ENCODE data around the gene MICAL2.

Gene MICAL2

DNA sequence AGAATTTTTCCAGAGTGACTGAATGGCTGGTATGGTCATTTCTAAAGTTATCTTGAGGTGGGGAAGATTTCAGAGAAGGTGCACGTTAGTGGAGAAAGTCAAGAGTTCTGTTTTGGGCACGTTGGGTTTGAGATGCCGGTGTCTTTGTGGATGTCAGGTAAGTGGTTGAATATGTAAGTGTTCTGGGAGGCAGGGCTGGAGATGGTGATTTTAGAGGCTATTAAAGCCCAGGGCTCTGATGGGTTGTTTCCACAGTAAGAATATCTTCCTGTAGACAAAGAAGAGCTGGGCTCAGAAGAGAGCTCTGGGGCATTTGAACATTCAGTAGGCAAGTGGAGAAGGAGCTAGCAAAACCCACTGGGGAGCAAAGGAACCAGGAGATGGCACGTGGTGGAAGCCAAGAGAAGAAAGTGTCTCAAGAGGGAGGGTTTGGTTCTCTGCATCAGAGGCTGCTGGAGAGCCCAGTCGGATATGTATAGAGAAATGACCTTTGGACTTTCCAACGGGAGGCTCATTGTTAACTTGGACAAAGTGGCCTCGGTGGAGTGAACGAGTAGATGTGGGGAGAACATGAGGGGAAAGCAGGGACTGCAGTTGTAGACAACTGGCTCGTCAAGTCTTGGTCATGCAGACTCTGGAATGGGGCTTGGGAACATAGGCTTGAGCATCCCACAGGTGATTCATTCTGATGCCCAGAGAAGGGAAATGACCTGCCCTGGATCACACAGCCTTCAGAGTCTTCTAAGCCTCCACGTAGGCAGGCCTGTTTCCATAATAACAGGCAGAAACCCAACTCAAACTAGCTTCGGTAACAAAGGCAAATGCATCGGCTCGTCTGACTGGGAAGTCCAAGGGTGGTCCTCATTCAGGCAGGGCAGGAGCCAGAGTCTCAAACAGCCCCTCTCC lies 168.6 kb downstream of the MICAL2 start:
- DNase-seq: no peak

DNA sequence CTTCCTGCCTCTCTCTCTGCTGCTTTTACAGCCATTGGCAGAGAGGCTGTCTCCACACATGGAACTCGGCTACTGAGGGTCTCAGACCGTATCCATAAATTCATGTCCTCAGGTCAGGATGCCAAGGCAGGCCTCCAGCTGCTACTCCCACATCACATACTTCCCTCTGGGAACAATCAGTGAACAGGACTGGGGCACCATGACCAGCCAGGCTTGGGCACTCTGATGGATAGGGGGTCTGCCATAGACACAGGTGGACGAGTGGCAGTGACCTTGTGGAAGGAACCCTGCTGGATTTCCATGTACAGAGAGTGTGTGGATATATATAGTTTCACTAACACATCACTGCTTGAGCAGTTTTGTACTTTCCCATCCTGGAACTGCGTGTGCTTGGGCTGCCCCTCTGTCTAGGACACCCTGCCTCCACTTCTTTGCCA lies 169.3 kb downstream of the MICAL2 start:
- DNase-seq: no peak

DNA sequence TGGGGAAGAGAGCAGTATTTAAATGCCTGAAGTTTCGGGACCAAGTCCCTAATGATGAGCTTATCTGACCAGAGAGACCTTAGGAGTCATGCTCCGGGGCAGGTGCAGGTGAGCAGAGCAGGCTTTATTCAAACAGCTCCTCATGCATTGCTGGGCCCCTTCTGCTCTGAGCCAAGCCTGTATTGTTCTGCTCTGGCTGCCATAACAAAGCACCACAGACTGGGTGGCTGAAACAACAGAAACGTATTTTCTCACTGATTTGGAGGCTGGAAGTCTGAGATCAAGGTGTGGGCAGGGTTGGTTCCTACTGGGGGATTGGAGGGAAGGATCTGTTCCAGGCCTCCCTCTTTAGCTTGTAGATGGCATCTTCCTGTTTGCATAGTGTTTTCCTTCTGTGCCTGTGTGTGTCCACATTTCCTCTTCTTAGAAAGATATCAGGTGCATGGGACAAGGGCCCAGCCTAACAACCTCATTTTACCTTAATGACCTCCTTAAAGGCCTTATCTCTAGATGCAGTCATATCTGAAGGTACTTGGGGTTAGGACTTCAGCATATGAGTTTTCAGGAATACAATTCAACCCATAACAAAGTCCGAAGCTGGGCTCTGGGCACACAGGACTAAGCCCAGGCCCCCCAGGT lies 169.9 kb downstream of the MICAL2 start:
- DNase-seq: no peak

DNA sequence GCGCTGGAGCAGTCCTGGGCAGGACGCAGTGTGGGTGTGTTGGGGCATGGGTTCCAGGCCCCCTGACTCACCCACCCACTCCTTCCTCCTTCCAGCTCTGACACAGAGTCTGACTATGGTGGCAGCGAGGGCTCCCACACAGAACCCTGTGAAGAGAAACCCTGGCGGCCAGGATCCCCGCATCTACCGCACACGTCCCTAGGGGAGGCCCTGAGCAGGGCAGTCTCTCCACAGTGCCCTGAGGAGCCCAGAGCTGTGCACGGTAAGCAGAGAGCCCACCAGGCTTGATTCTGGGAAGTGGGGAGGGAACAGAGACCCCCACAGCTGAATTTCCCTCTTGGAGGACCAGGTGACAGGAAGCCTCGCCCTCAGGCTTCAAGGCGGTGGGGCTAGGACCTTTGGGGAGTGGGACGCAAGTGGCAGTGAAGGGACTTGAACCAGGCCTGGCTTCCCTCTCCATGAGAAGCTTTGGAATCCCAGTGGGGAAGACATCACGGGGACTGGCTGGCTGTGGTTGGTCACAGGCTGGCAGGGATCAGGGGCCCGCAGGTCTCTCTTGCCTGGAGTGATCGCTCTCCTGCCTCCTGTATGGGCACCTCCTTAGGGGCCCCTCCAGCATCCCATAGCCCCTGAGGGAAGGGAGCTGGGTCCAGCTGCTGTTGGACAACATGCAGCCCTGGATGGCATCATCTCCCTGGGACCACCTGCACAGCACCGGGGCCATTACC lies 170.6 kb downstream of the MICAL2 start:
- DNase-seq: no peak

DNA sequence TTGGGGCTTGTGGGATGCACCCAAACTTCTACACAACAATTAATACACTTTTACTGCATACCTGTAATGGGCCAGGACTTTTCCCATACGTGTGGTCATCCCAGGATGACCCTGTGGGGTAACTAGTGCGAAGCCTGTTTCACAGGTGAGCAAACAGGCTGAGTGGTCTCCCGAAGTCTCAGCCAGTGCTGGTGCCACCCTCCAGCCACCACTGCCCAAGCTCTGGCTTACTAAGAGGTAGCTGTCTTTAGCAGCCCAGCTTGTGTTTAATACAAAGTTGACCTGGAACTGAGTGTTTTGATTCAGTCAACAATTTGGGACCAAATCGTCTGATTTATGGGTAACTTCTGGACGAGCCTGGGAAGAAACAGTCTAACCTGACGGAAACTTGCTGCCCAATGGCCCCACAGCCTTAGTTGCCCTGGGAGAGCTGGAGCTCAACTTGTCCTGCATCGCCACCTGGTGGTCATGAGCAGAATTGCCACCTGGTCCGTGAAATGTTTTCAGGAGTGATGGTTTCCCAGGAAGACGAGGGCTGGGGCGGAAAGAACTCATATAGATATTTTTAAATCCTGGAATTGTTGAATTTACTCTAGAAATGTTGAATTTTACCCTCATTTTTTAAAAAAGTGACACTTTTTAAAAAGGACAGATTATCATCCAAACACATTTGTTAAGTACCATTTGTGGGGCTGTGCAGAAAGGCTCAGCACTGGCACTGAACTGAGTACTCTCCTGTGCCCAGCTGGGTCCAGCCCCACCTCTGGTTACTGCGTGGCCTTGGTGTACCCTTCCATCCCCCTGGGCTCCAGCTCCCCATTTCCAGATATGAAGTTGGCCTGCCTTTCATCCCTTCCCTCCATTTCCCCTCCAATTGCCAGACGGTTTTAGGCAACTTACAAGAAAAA lies 171.4 kb downstream of the MICAL2 start:
- DNase-seq: peak; percentile 80

DNA sequence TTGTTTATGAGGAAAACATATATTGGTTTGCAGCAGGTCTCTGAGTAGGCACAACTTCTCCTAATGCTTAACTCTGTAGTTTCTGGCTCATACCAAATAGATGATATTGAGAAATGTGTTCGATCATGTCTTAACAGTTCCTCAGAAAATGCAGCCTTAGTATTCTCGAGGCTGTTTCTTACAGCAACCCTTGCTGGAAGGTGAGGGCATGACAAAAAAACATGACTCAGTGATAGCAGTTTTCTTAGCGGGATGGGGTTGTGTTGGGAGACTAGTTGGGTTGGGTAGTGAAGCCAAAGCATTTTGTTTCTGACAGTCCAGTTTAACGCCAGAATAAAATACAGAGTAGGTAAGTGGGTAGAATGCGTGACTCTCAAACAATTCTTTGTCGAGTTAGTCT lies 172.3 kb downstream of the MICAL2 start:
- no peak for DNase-seq

DNA sequence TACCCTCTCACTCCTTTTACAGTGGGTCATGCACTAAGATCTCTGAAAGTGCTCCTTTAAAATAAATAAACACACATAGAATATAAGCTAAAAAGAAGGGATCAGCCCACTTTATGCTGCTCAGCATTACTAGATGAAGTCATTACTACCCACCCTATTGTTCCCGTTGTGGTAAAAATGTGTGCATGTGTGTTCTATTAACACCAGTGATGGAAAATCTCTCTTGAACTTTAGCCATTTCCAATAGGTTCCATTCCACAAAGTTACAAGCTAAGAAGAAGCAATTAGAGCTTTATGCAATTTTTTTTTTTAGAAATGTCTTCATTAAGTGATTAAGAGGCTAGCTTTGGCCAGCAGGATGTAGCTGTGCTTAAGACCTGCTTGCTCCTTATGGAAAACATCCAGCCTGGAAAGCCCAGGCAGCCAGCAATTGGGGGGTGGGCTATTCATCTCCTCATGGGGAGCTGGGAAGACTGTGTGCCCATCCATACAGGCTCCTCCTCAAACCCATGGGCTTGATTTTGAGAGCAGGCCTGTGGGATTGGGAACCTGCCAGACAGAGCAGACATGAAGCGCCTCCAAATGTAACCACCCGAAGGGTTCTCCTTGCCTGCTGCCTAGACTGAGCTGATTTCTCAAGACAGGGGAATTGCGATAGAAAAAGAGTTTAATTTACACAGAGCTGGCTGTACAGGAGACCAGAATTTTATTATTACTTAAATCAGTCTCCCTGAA lies 174.1 kb downstream of the MICAL2 start:
- no peak for DNase-seq

DNA sequence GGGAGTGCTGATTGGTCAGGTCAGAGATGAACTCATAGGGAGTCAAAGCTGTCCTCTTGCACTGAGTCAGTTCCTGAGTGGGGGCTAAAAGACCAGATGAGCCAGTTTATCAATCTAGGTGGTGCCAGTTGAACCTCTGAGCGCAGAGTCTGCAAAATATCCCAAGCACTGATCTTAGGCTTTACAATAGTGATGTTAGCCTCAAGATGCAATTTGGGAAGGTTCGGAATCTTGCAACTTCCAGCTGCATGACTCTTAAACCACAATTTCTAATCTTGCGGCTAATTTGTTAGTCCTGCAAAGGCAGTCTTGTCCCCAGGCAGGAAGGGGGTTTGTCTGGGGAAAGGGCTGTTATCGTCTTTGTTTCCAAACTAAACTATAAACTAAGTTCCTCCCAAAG lies 174.7 kb downstream of the MICAL2 start:
- DNase-seq: no peak

DNA sequence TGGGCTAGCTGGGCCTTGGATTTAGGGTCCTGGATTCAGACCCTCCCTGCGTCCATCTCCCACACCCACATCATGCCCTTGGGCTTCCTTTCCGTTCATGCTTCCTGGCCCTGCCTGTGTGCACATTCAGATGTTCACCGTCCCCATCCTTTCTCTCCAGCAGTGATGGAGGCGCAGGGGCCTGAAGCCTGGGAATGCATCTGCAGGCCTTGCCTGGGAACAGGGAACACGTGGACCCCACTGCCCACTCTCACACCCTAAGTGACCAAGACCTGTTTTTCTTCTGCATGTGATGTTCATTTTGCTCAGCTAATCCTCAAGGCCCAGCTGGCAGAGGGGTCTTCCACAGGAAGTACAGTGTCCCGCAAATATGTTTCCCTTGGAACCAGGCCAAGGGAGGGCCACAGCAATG lies 175.4 kb downstream of the MICAL2 start:
- DNase-seq: no peak

DNA sequence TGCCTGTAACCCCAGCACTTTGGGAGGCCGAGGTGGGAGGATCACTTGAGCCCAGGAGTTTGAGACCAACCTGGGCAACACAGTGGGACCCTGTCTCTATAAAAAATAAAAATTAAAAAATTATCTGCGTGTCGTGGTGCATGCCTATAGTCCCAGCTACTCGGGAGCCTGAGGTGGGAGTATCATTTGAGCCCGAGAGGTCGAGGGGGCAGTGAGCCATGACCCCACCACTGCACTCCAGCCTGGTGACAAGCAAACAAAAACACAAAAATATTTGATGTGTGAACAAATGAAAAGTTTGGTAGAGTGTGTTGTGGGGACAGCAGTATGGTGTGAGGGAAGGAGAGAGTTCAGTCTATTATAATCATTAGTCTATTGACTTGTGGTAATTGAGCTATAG lies 176.2 kb downstream of the MICAL2 start:
- DNase-seq: no peak

DNA sequence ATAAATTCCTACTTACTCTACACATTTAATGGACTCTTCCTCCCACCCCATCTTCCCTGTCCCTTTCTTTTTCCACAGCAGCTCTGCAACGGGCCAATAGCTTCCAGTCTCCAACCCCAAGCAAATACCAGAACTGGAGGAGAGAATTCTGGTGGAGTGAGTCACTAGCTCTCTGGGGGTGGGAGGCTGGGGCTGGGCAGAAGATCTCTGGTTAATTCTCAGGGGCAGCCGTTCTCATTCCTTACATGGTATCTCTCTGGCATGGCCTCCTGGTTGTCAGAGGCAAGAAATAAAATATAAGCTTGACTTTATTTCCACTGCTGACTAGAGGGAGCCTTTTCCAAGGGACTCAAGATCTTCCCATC lies 176.6 kb downstream of the MICAL2 start:
- no peak for DNase-seq

DNA sequence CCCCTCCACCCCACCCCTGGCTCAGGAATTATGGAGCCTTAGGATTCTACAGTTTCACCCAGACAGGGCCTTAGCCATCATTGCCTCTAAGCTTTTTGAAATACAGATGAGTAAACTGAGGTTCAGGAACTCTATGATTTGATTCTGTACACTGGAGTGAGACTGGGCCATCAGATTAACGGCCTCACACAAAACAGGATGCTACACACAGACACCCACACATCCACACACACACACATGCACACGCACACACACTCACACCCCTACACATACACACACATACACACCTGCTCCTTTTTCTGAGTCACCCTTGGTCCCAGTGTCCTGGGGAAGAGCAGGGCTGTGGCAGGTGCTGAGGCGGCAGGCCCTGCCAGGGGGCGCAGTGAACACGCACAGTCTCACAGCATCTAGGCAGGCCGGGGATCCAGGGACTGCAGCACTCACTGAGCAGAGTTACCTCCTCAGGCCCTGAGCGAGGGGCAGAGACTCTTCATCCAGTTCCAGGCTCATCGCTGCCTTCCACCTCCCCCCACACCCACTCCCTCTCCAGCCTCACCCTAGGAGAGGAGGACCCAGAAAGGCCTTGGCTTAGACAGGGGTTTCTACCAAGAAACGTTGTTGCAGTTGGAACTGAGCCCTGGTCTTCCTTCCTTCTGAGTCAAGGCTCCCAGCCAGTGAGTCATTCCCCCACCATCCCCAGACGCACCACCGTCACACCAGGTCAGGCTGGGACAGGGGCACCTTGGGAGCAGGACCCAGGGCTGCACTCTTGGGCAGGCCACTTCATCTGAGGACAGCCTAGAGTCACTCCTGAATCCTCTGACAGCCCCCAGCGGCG lies 177.2 kb downstream of the MICAL2 start:
- no peak for DNase-seq

DNA sequence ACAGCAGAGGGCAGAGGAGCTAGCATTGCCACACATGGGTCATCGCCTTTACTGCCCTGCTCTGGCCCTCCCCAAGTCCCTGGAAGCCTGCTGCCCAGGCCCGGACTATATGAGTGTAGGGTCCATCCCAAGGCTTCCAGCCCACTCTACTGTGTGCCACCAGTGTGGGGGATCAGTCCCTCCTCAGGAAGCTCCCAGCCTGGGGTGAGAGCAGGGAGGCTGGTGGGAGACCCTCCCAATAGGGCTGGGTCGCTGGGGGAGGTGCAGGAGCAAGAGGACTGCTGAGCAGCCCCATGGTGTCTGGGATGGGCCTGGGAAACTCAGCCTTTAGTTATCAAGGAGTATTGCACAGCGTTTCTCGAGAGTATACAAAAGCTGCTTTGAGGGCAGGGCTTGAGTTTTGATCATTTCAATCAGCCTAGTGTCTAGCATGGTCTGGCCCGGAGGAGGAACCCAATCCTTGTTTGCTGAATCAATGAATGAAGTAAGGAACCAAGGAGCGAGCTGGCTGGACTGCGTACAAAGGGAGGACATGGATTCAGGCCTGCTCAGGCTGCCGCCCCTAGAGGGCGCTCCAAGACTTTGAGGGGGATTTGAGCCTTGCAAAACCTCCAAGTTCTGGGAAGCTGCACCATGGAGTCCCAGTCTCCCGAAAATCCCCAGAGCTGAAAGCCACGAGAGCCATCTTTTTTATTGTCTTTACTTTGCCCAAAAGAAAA lies 178.0 kb downstream of the MICAL2 start:
- DNase-seq: peak; percentile 65

DNA sequence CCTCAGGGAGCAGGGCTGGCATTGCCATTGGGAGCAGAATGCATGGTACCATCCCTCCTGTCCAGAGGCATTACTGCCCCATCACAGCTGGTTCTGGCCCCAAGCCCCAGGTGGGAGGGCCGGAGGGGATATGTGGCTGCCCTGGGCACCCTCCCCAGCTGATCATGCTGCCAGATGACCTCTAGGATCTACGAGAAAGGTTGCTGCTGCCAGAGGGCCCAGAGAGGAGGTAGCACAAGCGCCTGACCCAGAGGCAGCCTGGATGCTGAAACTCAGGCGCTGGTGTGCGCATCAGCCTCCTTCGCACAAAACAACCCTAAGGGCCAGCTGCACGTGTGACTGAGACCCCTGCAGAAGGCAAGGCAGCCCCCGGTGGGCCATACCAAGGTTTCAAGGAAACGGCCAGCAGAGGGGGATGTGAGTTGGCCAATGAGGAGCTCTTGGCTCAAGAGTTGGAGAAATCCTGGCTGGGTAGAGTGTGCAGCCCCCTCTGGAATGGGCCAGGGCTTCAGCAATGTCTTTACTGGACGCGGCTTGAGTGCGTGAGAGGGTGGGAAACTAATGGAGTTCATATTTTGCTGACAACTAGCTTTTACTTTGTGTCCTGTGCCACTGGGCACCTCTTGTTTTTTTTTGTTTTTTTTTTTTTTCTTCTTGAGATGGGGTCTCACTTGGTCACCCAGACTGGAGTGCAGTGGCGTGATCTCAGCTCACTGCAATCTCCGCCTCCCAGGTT lies 178.7 kb downstream of the MICAL2 start:
- no peak for DNase-seq

DNA sequence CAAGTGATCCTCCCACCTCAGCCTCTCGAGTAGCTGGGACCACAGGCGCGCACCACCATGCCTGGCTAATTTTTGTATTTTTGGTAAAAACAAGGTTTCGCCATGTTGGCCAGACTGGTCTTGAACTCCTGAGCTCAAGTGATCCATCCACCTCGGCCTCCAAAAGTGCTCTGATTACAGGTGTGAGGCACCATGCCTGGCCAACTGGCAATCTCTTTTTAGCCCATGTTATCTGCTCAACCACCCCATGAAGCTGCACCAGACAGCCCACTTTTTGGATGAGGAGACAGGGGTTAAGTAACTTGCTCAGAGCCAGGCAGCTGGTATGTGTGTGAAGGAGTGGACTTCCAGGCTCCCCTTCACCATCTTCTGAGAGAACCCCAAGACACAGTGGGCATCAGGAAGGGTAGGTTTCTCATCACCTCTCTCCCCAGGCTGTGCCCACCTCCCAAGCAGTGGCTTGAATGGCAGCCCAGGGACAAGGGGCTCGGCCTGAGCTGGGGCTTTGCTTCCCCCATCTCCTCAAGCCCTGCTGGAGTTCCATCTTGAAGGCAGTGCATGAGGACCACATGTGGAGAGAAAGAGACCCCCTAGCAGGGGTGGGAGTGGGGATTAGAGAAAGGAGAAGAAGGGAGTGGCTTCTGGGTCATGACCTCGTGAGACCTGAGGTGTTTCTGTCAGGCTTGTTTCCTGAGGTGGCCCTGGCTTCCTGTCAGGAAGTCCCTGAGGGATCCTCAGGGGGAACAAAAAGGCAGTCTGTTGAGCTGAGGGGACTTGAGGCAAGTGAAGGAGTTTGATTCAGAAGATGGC lies 179.5 kb downstream of the MICAL2 start:
- no peak for DNase-seq

DNA sequence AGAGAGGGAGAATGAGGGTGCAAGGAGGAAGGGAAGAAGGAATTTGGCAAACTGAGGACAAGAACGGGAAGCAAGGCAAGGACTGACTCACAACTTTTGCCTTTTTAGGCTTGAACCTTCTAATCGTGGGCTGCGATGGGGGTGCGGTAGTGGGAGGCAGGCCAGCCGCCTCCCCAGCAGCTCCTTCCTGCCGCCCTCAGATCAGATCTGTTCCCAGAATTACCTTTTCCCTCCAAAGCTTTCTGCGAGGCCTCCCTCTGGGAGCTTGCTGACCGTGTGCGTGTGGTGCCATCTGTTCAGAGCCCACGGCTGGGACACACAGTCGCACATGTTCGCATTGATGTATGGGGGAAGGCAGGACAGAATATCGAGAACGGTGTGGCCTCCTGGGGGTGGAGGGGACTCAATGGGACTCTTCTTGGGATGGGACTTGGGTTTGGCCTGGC lies 180.1 kb downstream of the MICAL2 start:
- DNase-seq: no peak

DNA sequence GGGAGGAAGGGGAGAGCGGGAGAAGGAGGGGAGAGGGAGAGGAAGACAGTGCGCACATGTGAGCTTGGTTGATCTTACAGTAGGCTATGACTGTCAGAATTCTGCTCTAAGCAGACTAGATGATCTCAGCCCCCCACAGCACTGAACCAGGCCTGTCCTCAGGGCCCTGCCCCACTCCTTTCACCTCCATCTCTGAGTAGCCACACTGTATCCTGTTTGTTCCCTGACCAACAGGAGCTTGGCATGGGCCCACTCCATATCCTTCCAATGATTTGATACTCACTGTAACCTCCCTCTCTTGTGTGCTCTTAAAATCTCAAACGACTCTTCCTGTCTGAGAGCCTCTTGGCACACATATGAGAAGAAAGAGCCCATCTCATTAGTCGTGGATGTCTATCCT lies 180.9 kb downstream of the MICAL2 start:
- DNase-seq: no peak

DNA sequence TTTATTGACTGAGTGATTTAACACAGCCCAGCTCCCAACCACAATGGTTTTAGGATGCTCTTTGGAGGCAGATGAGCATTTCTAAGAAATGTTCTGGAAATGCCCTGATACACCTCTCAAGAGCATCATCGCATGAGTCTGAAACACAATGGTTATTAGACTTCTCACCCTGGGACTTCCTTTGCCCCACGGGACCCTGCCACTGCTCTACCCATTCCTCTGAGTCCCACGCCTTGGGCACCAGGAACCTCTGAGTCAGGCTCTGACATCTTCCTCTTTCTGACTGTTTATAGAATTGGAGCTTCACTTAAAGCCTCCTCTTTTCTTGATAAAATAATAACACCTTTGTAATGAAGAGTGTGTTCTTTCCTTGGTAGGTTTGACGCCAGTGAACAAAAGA lies 181.4 kb downstream of the MICAL2 start:
- no peak for DNase-seq

DNA sequence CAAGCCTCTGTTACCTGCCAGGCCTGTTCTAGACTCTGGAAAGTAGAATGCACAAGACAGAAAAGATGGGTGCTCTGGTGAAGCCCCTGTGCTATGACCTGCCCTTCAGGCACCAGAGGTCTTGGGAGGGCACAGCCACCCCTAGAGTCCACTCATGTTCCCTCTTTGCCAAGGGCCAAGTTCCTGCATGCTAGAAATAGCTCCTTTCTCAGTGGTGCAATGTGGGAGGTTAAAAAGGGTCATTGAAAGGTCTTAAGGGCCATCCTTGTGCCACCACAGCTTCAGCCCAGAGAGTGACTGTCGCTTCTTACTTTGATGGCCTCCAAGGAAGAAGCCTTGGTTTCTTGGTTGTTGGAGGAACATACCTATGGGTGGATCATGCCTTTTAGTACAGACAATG lies 182.4 kb downstream of the MICAL2 start:
- DNase-seq: no peak
